NCI-H510A treated with DMSO at 0.1 percent for 48 hours (cell line): ENCODE data around the gene SOST.

Experiments
- DNase-seq: peaks from one replicate; lab custom pipeline; 2025; lab: John Stamatoyannopoulos, UW

SOST gene

GRCh38 chr17:43774304-43775250 is 16.0 kb upstream of the SOST start:
- no peak for DNase-seq

GRCh38 chr17:43772877-43773648 is 14.5 kb upstream of the SOST start:
- DNase-seq = no peak

GRCh38 chr17:43771463-43771862 is 12.9 kb upstream of the SOST start:
- DNase-seq = no peak

- no peak for DNase-seq
These were observed 12.4 kb upstream of the SOST start for GRCh38 chr17:43770957-43771356.

- DNase-seq = no peak
These were observed 11.3 kb upstream of the SOST start for GRCh38 chr17:43769859-43770258.

- DNase-seq = no peak
These were observed 10.8 kb upstream of the SOST start for GRCh38 chr17:43769426-43769825.

- DNase-seq = no peak
These were observed 10.4 kb upstream of the SOST start for GRCh38 chr17:43768943-43769342.

- no peak for DNase-seq
These were observed 9.8 kb upstream of the SOST start for GRCh38 chr17:43768382-43768781.

- no peak for DNase-seq
These were observed 9.1 kb upstream of the SOST start for GRCh38 chr17:43767713-43768059.

GRCh38 chr17:43767053-43767712 is 8.6 kb upstream of the SOST start:
- DNase-seq = no peak

GRCh38 chr17:43766413-43767052 is 7.9 kb upstream of the SOST start:
- peak; percentile 57 for DNase-seq

- peak; percentile 86 for DNase-seq
These were observed 1.8 kb upstream of the SOST start for GRCh38 chr17:43760254-43760852.

- no peak for DNase-seq
These were observed 1.2 kb upstream of the SOST start for GRCh38 chr17:43759836-43760235.

- DNase-seq = no peak
These were observed 505 bp downstream of the SOST start for GRCh38 chr17:43758086-43758485.

- no peak for DNase-seq
These were observed 1.4 kb downstream of the SOST start for GRCh38 chr17:43757171-43757660.

- no peak for DNase-seq
These were observed 2.4 kb downstream of the SOST start for GRCh38 chr17:43756201-43756600.

GRCh38 chr17:43755389-43755875 is 3.2 kb downstream of the SOST start:
- DNase-seq = no peak

- DNase-seq = no peak
These were observed 3.6 kb downstream of the SOST start for GRCh38 chr17:43754947-43755346.

- no peak for DNase-seq
These were observed 5.0 kb downstream of the SOST start for GRCh38 chr17:43753493-43754129.

GRCh38 chr17:43750153-43750552 is 8.4 kb downstream of the SOST start:
- no peak for DNase-seq

GRCh38 chr17:43745541-43745940 is 13.1 kb downstream of the SOST start:
- no peak for DNase-seq
